ENCODE results near the gene DOK1. TPM values are rescaled to one million over a fixed set of nuclear protein-coding genes. Genes with fewer than 3 reads are reported as not detected.

Gene DOK1
- total RNA-seq, 6 experiments from 2014 or later, result 17.3 to 38.4 (median 31.5) TPM

DNA sequence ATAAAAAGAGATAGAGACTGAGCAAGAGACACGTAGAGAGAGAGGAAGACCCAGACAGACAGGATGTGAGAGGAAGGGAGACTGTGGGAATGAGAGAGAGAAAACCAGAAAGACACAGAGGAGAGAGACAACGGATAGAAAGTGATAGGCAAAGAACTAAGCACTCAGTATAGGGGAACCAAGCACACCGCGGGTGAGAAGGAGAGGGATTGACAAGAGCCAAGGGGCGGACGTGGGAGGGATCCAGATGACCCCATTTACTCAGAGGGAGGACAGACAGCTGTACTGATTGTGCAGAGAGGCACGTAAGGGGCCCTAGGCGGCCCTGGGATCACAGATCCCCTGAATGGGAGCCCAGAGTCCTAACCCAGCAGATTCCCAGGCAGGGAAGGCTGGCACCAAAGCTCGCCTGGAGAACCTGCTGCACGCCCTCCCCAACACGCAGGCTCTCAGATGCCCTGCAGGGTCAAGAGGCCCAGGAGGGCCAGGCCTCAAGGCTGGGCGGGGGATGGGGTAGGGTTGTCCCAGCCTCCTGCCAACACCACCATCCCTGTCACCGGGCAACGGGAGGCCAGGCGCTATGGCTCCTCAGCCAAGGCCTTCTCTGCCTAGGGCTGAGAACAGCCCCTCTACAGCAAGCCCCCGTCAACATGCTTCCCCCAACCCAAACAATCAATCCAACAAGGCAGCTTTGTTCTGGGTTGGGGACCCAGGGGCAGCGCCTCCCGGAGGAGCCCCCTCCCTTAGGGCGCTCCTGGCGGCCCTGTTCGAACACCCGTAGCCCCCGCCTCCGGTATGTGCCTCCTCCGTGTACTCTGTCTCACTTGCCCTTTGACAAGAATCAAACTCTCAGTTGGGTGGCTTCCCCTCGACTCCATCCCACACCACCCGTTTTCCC lies 1.4 kb upstream of the DOK1 start:
- H3K27me3 Mint-ChIP-seq (ENCODE audit: insufficient read depth), result peaks cover 7% of the 10 kb centered on the region
- TF ChIP-seq, protein P1, sequence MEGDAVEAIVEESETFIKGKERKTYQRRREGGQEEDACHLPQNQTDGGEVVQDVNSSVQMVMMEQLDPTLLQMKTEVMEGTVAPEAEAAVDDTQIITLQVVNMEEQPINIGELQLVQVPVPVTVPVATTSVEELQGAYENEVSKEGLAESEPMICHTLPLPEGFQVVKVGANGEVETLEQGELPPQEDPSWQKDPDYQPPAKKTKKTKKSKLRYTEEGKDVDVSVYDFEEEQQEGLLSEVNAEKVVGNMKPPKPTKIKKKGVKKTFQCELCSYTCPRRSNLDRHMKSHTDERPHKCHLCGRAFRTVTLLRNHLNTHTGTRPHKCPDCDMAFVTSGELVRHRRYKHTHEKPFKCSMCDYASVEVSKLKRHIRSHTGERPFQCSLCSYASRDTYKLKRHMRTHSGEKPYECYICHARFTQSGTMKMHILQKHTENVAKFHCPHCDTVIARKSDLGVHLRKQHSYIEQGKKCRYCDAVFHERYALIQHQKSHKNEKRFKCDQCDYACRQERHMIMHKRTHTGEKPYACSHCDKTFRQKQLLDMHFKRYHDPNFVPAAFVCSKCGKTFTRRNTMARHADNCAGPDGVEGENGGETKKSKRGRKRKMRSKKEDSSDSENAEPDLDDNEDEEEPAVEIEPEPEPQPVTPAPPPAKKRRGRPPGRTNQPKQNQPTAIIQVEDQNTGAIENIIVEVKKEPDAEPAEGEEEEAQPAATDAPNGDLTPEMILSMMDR (IDR thresholded peaks at IDR 0.05), result no peak
- peaks cover 41% of the 10 kb centered on the region for H3K4me1 Mint-ChIP-seq (ENCODE audit: low read depth)
- peaks cover 13% of the 10 kb centered on the region for H3K36me3 Mint-ChIP-seq (ENCODE audit: low read depth)
- no peaks in the 10 kb centered on the region for H3K9me3 Mint-ChIP-seq
- peak overlapping the region; percentile 84 for H3K27ac Mint-ChIP-seq
- H3K4me3 Mint-ChIP-seq, result peak overlapping the region; percentile 91
- DNase-seq, result no peak

DNA sequence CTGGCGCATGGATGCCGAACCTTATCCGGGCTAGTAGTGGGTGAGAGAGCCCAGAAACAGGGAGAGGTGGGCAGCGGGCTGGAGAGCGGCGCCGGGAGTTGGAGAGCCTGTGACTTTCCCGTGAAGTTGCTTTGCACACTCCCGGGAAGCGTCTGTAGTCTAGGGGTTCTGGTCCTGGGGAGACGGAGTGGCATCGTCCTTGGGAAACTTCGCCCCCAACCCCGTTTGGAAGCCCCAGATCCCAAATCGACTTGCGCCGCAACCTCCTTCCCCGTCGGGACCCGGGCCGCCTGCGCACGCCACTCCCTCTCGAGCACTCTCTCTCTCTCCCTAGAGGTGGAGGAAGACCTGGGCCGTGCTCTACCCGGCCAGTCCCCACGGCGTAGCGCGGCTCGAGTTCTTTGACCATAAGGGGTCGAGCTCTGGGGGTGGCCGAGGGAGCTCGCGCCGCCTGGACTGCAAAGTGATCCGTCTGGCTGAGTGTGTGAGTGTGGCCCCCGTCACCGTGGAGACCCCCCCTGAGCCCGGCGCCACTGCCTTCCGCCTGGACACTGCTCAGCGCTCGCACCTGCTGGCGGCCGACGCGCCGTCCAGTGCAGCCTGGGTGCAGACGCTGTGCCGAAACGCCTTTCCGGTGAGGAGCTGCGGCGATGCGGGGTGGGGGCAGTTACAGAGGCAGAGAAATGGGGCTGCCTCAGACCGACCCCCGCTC lies 456 bp downstream of the DOK1 start:
- peaks cover 12% of the 10 kb centered on the region for H3K36me3 Mint-ChIP-seq (ENCODE audit: low read depth)
- H3K4me1 Mint-ChIP-seq (ENCODE audit: low read depth), result peaks cover 30% of the 10 kb centered on the region
- H3K27ac Mint-ChIP-seq, result peak overlapping the region; percentile 76; the same call in 1 of the 2 replicates
- peak overlapping the region; percentile 91 for H3K4me3 Mint-ChIP-seq
- TF ChIP-seq, protein P1 (IDR thresholded peaks at IDR 0.05), result no peak
- peaks cover 7% of the 10 kb centered on the region for H3K27me3 Mint-ChIP-seq (ENCODE audit: insufficient read depth)
- no peaks in the 10 kb centered on the region for H3K9me3 Mint-ChIP-seq
- DNase-seq, result no peak

DNA sequence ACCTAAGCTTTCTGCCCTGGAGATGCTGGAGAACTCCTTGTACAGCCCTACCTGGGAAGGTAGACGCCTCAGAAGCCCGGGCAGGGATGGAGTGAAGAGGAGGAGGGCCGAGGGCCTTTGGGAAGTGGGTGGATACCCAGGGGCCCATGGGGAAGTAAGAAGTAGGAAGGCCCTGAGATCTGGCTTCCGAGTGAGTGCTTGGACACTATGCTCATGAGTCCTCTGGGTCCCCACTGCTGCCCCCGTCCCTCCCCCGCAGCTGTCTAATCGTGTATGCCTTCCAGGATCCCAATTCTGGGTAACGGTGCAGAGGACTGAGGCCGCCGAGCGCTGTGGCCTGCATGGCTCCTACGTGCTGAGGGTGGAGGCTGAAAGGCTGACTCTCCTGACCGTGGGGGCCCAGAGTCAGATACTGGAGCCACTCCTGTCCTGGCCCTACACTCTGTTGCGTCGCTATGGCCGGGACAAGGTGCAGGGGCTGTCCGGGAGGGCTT lies 1.1 kb downstream of the DOK1 start:
- Mint-ChIP-seq H3K27ac (no peak overlapping the region), H3K9me3 (no peaks in the 10 kb centered on the region), H3K4me1 (ENCODE audit: low read depth) (peaks cover 30% of the 10 kb centered on the region), H3K27me3 (ENCODE audit: insufficient read depth) (peaks cover 7% of the 10 kb centered on the region), H3K36me3 (ENCODE audit: low read depth) (peaks cover 10% of the 10 kb centered on the region), H3K4me3 (peak overlapping the region; percentile 91)
- TF ChIP-seq, protein P1 (IDR thresholded peaks at IDR 0.05), result no peak
- no peak for DNase-seq

DNA sequence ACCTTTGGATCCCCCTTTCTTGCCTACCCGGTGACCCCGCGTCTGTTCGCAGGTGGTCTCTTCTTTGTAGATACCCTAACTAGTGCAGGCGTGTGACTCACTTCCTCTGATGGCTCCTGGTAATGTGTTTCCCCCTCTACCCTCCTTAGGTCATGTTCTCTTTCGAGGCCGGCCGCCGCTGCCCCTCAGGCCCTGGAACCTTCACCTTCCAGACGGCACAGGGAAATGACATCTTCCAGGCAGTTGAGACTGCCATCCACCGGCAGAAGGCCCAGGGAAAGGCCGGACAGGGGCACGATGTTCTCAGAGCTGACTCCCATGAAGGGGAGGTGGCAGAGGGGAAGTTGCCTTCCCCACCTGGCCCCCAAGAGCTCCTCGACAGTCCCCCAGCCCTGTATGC lies 1.6 kb downstream of the DOK1 start:
- Mint-ChIP-seq H3K36me3 (ENCODE audit: low read depth) (peaks cover 9% of the 10 kb centered on the region), H3K4me1 (ENCODE audit: low read depth) (peaks cover 31% of the 10 kb centered on the region), H3K27me3 (ENCODE audit: insufficient read depth) (peaks cover 7% of the 10 kb centered on the region), H3K4me3 (peak overlapping the region; percentile 50; the same call in 1 of the 2 replicates), H3K27ac (no peak overlapping the region), H3K9me3 (no peaks in the 10 kb centered on the region)
- TF ChIP-seq, protein P1 (IDR thresholded peaks at IDR 0.05), result no peak
- DNase-seq, result no peak

DNA sequence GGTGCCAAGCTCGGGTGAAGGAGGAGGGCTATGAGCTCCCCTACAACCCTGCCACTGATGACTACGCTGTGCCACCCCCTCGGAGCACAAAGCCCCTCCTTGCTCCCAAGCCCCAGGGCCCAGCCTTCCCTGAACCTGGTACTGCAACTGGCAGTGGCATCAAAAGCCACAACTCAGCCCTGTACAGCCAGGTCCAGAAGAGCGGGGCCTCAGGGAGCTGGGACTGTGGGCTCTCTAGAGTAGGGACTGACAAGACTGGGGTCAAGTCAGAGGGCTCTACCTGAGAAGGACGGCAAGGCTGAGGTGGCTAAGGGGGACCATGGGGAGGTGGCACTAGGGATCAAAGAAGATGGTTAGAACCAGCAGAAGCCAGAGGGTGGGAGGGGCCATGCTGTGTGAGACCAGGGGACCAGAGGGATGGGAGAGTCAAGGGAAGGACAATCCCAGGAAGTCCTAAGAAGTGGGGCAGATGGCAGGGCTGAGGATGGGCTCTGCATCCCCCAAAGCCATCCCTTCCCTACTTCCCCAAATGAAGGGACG lies 2.4 kb downstream of the DOK1 start:
- TF ChIP-seq, protein P1 (IDR thresholded peaks at IDR 0.05), result no peak
- Mint-ChIP-seq H3K27ac (no peak overlapping the region), H3K36me3 (ENCODE audit: low read depth) (0 out of 2 replicates have a peak, but pooled peaks cover 2% of the 10 kb centered on the region), H3K4me1 (ENCODE audit: low read depth) (peaks cover 31% of the 10 kb centered on the region), H3K4me3 (no peak overlapping the region), H3K9me3 (no peaks in the 10 kb centered on the region), H3K27me3 (ENCODE audit: insufficient read depth) (peaks cover 5% of the 10 kb centered on the region)
- no peak for DNase-seq

Data from HFFc6 (cell line).